HFF-Myc (cell line): ENCODE results near the gene KCNJ6.

Source experiments
- DNase-seq: peaks from one replicate; pipeline ENCODE4 v3.0.0-alpha.2; 2011; ENCODE audit warnings: low read depth; ENCODE audit errors: extremely low read depth
- H3K4me3 ChIP-seq: replicated peaks from 2 replicates; pipeline ENCODE4 v1.5.1; 2011; ENCODE audit warnings: low read depth, mild to moderate bottlenecking, control low read depth, low read length
- TF ChIP-seq, protein P1 (sequence below): IDR thresholded peaks from 2 replicates; pipeline ENCODE4 v1.5.1; 2012; ENCODE audit warnings: mild to moderate bottlenecking, low read depth, low read length, control low read depth; ENCODE audit errors: missing control alignments

The KCNJ6 gene

DNA sequence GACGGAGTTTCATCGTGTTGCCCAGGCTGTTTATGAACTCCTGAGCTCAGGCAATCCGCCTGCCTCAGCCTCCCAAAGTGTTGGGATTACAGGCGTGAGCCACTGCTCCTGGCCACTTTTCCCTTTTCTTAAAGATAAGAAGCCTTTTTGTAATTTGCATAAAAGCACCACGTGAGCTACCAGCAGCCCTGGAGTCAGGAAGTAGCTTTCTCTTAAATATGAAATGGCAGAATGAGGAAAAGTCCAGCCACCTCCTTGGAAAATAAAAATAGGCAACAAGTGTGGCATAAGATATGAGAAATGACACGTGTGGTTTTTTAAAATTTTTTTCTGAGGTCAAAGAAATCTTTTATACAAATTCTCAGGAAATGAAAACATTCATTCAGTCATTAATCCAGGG is 289.9 kb downstream of the KCNJ6 start:
- H3K4me3 ChIP-seq, result no peak overlapping the region
- TF ChIP-seq, protein P1, sequence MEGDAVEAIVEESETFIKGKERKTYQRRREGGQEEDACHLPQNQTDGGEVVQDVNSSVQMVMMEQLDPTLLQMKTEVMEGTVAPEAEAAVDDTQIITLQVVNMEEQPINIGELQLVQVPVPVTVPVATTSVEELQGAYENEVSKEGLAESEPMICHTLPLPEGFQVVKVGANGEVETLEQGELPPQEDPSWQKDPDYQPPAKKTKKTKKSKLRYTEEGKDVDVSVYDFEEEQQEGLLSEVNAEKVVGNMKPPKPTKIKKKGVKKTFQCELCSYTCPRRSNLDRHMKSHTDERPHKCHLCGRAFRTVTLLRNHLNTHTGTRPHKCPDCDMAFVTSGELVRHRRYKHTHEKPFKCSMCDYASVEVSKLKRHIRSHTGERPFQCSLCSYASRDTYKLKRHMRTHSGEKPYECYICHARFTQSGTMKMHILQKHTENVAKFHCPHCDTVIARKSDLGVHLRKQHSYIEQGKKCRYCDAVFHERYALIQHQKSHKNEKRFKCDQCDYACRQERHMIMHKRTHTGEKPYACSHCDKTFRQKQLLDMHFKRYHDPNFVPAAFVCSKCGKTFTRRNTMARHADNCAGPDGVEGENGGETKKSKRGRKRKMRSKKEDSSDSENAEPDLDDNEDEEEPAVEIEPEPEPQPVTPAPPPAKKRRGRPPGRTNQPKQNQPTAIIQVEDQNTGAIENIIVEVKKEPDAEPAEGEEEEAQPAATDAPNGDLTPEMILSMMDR, result no peak
- DNase-seq, result no peak

DNA sequence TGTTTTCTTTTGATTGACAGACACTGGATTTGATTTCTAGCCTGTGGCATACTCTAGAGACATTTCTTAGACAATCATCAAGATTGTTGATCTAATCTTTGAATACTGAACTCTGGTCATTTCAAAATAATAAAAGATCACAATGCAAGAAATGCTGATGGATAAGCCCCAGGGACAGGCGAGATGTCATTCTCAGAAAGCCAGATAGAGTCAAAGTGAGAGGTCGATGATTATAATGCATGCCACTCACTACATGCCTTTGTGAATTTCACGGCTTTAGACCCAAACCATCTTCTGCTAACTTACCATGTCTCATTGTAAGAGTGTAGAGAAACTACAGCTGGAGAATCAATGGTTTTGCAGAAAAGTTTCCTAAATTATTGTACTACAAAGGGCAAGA is 292.6 kb downstream of the KCNJ6 start:
- H3K4me3 ChIP-seq, result no peak overlapping the region
- TF ChIP-seq, protein P1, result no peak
- no peak for DNase-seq

DNA sequence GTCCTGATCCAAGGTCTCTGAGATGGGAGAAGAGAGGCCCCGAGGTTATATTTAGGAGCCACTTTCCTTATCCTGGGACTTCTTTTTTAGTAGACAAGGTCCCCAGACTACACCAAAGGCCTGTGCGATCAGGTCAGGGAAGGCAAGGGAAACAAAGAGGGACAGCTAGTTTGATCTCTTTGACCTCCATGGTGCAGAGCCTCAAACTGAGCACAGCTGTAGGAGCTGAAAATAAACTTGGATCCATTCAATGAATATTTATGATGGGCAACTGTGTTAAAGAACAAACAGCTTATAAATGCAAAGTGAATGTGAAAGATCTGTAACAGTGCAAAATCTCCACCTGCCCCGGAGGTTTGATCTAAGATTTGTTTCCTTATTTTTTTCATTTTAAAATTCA is 293.1 kb downstream of the KCNJ6 start:
- TF ChIP-seq, protein P1, result no peak
- no peak for DNase-seq
- no peak overlapping the region for H3K4me3 ChIP-seq

- no peak overlapping the region for H3K4me3 ChIP-seq
- DNase-seq, result no peak
- TF ChIP-seq, protein P1, result no peak
Observed at GRCh38 chr21:37622755-37623154, 293.5 kb downstream of the KCNJ6 start.

DNA sequence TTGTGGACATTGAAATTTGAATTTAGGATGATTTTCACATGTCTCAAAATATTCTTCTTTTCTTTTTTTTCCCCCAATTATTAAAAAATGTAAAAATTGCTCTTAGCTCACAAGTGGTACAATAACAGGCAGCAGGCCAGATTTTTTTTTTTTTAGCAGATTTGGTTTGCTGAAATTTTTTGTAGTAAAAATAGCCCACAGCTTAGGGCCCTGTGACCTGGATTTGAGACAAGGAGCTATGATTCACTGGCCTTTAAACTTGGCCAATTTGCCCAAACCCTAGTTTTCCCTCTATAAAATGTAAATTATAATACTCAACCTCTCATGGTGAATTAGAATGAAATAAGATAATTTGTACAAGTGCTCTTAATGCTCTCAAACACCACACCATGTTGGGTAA is 295.9 kb downstream of the KCNJ6 start:
- no peak overlapping the region for H3K4me3 ChIP-seq
- TF ChIP-seq, protein P1, result no peak
- DNase-seq, result no peak

DNA sequence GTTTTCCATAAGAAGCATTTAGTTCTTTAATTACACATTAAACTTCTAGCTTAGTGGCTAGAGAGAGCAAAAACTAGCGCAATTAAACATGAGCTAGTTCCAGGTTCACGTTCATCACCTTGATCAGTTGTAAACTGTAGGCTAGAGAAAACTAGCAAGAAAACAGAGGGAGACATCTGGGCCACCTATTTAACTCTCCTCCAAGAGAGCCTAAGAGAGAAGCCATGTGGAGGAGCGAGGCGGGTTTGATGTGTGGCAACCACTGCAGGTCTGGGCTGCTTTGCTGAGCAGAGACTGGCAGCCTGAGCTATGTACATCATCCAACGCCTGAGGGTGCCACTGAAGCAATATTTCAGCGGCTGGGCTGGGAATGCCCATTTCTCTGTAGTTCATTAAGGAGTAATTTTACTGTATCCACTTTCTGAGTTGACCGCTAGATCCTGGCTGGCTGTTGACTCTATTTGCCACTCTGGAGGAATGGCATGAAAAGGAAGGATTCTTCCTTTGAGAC is 296.7 kb downstream of the KCNJ6 start:
- H3K4me3 ChIP-seq, result no peak overlapping the region
- no peak for DNase-seq
- TF ChIP-seq, protein P1, result no peak

GRCh38 chr21:37618081-37618480 is 298.2 kb downstream of the KCNJ6 start:
- no peak overlapping the region for H3K4me3 ChIP-seq
- DNase-seq, result no peak
- TF ChIP-seq, protein P1, result no peak
